ENCODE data around the gene SH2D7. TPM values are rescaled to one million over a fixed set of nuclear protein-coding genes. Genes with fewer than 3 reads are reported as not detected.
A peak's percentile ranks its signal among the peaks of the same experiment; 100 is the strongest.

Gene SH2D7
- polyA plus RNA-seq, 1 of the 3 experiments (the other 2 are of a cell fraction), result not detected

DNA sequence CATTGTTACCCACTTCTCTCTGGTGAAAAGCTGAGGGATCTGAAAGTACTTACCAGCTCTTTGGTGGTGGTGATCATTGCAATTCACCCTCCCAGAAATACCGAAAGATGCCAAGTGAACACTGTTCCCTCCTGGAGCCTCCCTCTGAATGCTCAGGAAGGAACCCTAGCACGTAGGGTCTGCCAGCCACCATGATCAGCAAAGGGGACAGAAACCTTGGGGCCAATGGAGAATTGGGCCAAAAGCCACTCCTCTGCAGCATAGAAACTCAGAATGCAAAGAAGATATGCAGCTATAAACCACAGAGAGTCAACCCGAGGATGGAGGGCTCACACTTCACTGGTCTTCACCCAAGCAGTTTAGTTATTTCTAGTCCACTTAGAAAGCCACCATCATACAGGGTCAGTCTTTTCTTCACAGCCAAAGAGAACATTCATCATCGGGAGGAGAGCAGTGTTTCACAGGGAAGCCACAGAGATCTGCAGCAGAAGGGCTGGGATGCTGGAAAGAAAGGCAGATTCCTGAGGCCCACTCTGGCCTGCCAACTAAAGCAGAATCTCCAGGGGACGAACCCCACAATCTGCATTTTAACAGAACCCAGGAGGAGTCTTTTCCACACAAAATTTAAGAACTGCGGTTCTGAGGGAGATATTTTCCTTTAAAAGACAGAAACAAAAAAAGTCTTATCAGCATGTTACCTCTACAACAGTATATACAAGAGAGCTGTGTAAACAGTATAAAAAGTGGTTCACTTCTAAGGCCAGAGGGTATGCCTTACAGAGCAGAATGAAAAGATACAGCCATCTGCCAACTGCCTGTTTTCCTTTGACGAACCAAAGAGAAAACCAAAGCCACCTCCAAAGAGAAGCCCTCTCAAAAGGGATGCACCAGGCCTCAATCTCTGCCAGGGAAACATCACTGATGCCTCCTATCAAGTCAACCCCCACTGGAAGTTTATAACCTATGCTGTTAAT lies 26.1 kb upstream of the SH2D7 start:
- H2AFZ ChIP-seq (ENCODE audit: low read depth), result no peak overlapping the region
- POLR2A ChIA-PET, result interaction anchor here (1.1 to 1.6 kb wide), 2 partner anchors 9 to 61 kb away, joined by 3 to 4 read pairs; no protein-coding TSS in a partner anchor
- H3K9ac ChIP-seq, result no peak overlapping the region
- DNase-seq, result no peak
- H3F3A ChIP-seq (replicated peaks; ENCODE audit: insufficient read depth), result peaks cover 27% of the 10 kb centered on the region
- H3K36me3 ChIP-seq (replicated peaks in 1 of 2; ENCODE audit: control insufficient read depth in 1 of 2, insufficient read depth in 2 of 2, low read length in 1 of 2), result no peaks in the 10 kb centered on the region
- no peak overlapping the region for H3K4me3 ChIP-seq (ENCODE audit: low read depth in 2 of 2, low read length in 1 of 2)
- peaks cover 69 to 77% of the 10 kb centered on the region in 2 experiments for H3K4me1 ChIP-seq (ENCODE audit: control insufficient read depth in 1 of 2, insufficient read depth in 2 of 2, low read depth in 1 of 2, low read length in 1 of 2)
- no peaks in the 10 kb centered on the region for H3K9me3 ChIP-seq
- WGBS (ENCODE audit: low lambda C conversion rate), result 92% methylated on average over 6 of the region's 7 CpGs
- H4K20me1 ChIP-seq (ENCODE audit: insufficient read depth), result peaks cover 24% of the 10 kb centered on the region
- H3K9me2 ChIP-seq, result no peaks in the 10 kb centered on the region
- H3K27me3 ChIP-seq (ENCODE audit: insufficient read depth), result no peaks in the 10 kb centered on the region
- peak overlapping the region; percentile 57 for H3K4me2 ChIP-seq
- TF ChIP-seq RAD21 (IDR thresholded peaks at IDR 0.05; ENCODE audit: low read length) (no peak), GATA2 (CRISPR knock-in tag; IDR thresholded peaks at IDR 0.05) (no peak), NFIC (IDR thresholded peaks at IDR 0.05; ENCODE audit: borderline replicate concordance) (no peak), RXRA (IDR thresholded peaks at IDR 0.05; ENCODE audit: borderline replicate concordance, low read depth) (no peak), FOXM1 (IDR thresholded peaks at IDR 0.05; ENCODE audit: low read depth) (no peak), MXI1 (IDR thresholded peaks at IDR 0.05; ENCODE audit: low read depth, low read length) (no peak), RCOR1 (IDR thresholded peaks at IDR 0.05; ENCODE audit: low read length) (no peak), NRF1 (IDR thresholded peaks at IDR 0.05; ENCODE audit: low read depth, low read length) (no peak), RFX5 (IDR thresholded peaks at IDR 0.05; ENCODE audit: low read length) (no peak), SIN3A (IDR thresholded peaks at IDR 0.05; ENCODE audit: borderline replicate concordance, low read depth, low read length) (no peak), EP300 (IDR thresholded peaks at IDR 0.05; ENCODE audit: borderline replicate concordance in 1 of 2, low read depth in 1 of 2, low read length in 1 of 2) (no peak), GABPA (IDR thresholded peaks at IDR 0.05; ENCODE audit: low read depth) (no peak), MEF2A (IDR thresholded peaks at IDR 0.05; ENCODE audit: borderline replicate concordance, low read depth) (no peak), REST (IDR thresholded peaks at IDR 0.05; ENCODE audit: low read depth, low read length) (no peak), POLR2AphosphoS5 (IDR thresholded peaks at IDR 0.05; ENCODE audit: low read depth, low read length) (no peak), YY1 (IDR thresholded peaks at IDR 0.05; ENCODE audit: low read depth) (no peak), USF2 (IDR thresholded peaks at IDR 0.05; ENCODE audit: borderline replicate concordance, low read depth, low read length) (no peak)
- TF ChIP-seq, protein P1, sequence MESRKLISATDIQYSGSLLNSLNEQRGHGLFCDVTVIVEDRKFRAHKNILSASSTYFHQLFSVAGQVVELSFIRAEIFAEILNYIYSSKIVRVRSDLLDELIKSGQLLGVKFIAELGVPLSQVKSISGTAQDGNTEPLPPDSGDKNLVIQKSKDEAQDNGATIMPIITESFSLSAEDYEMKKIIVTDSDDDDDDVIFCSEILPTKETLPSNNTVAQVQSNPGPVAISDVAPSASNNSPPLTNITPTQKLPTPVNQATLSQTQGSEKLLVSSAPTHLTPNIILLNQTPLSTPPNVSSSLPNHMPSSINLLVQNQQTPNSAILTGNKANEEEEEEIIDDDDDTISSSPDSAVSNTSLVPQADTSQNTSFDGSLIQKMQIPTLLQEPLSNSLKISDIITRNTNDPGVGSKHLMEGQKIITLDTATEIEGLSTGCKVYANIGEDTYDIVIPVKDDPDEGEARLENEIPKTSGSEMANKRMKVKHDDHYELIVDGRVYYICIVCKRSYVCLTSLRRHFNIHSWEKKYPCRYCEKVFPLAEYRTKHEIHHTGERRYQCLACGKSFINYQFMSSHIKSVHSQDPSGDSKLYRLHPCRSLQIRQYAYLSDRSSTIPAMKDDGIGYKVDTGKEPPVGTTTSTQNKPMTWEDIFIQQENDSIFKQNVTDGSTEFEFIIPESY (IDR thresholded peaks at IDR 0.05; ENCODE audit: borderline replicate concordance, low read depth), result no peak
- TF ChIP-seq, protein P2, sequence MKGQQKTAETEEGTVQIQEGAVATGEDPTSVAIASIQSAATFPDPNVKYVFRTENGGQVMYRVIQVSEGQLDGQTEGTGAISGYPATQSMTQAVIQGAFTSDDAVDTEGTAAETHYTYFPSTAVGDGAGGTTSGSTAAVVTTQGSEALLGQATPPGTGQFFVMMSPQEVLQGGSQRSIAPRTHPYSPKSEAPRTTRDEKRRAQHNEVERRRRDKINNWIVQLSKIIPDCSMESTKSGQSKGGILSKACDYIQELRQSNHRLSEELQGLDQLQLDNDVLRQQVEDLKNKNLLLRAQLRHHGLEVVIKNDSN (IDR thresholded peaks at IDR 0.05; ENCODE audit: borderline replicate concordance, low read depth), result no peak
- CTCF ChIA-PET, result interaction anchor here (0.6 to 5.7 kb wide), 9 partner anchors 10 to 99 kb away, joined by 3 to 39 read pairs (median 3); no protein-coding TSS in a partner anchor
- peak overlapping the region; percentile 87 to 99 for H3K27ac ChIP-seq (ENCODE audit: low read depth in 2 of 2, low read length in 1 of 2)
- H3K79me2 ChIP-seq (ENCODE audit: insufficient read depth), result peaks cover 93% of the 10 kb centered on the region

Measured in SK-N-SH (cell line).